Activated CD4-positive, CD25-positive, alpha-beta regulatory T cell treated with anti-CD3 and anti-CD28 coated beads, Interleukin-2, amount 50 U/mL, for 16 hours (primary cell): ENCODE measurements around the gene EMX1.

ENCODE experiments used
- DNase-seq: peaks from one replicate; pipeline ENCODE4 v3.0.0-alpha.2; 2020; ENCODE audit warnings: low read depth, low spot score

The EMX1 gene

GRCh38 chr2:72924353-72925240 lies 7.3 kb downstream of the EMX1 start:
- no peak for DNase-seq

- DNase-seq = no peak
These were observed 8.1 kb downstream of the EMX1 start for GRCh38 chr2:72925328-72925943.

GRCh38 chr2:72926368-72926767 lies 9.0 kb downstream of the EMX1 start:
- DNase-seq = no peak

- DNase-seq = no peak
These were observed 9.6 kb downstream of the EMX1 start for GRCh38 chr2:72926811-72927465.

- no peak for DNase-seq
These were observed 10.6 kb downstream of the EMX1 start for GRCh38 chr2:72927619-72928550.

- no peak for DNase-seq
These were observed 11.7 kb downstream of the EMX1 start for GRCh38 chr2:72929010-72929409.

- no peak for DNase-seq
These were observed 14.1 kb downstream of the EMX1 start for GRCh38 chr2:72931280-72931910.

GRCh38 chr2:72932045-72932740 lies 14.9 kb downstream of the EMX1 start:
- DNase-seq = no peak

- DNase-seq = no peak
These were observed 15.5 kb downstream of the EMX1 start for GRCh38 chr2:72932805-72933204.

- DNase-seq = no peak
These were observed 15.9 kb downstream of the EMX1 start for GRCh38 chr2:72933207-72933606.

- no peak for DNase-seq
These were observed 16.4 kb downstream of the EMX1 start for GRCh38 chr2:72933646-72934151.

- no peak for DNase-seq
These were observed 17.6 kb downstream of the EMX1 start for GRCh38 chr2:72934683-72935610.

- DNase-seq = no peak
These were observed 18.3 kb downstream of the EMX1 start for GRCh38 chr2:72935611-72935957.

- no peak for DNase-seq
These were observed 19.5 kb downstream of the EMX1 start for GRCh38 chr2:72936660-72937355.

- DNase-seq = no peak
These were observed 20.0 kb downstream of the EMX1 start for GRCh38 chr2:72937356-72937669.

GRCh38 chr2:72938455-72938854 lies 21.1 kb downstream of the EMX1 start:
- DNase-seq = no peak

- DNase-seq = no peak
These were observed 23.0 kb downstream of the EMX1 start for GRCh38 chr2:72940361-72940760.

GRCh38 chr2:72940786-72941185 lies 23.5 kb downstream of the EMX1 start:
- no peak for DNase-seq

GRCh38 chr2:72942293-72942692 lies 25.0 kb downstream of the EMX1 start:
- no peak for DNase-seq
